Nephron (organoid): ENCODE measurements around the gene CCSER1.

Experiments
- H3K27ac Mint-ChIP-seq, 3 experiments: 2 replicates each; pipeline ENCODE4 v1.8.0; 2020; ENCODE audit warnings: mixed read lengths in 3 of 3, mild to moderate bottlenecking in 2 of 3, moderate library complexity in 1 of 3
- H3K27me3 Mint-ChIP-seq: 2 replicates; pipeline ENCODE4 v1.8.0; 2021; ENCODE audit warnings: low read depth, mild to moderate bottlenecking, moderate library complexity, mixed read lengths
- H3K36me3 Mint-ChIP-seq: 2 replicates; pipeline ENCODE4 v1.8.0; 2020; ENCODE audit warnings: low read depth, mixed read lengths
- H3K4me1 Mint-ChIP-seq: 2 replicates; pipeline ENCODE4 v1.8.0; 2020; ENCODE audit warnings: mixed read lengths
- H3K4me3 Mint-ChIP-seq, 3 experiments: 2 replicates each; pipeline ENCODE4 v1.8.0; 2020; ENCODE audit warnings: mild to moderate bottlenecking in 3 of 3, mixed read lengths in 3 of 3, moderate library complexity in 2 of 3
- H3K9me3 Mint-ChIP-seq: 2 replicates; pipeline ENCODE4 v1.8.0; 2020; ENCODE audit warnings: mixed read lengths
- CTCF ChIP-seq, 3 experiments: fragments of 200-600 bp; sonication (generic); IDR thresholded peaks; one replicate each; pipeline ENCODE4 v1.5.0; 2021; ENCODE audit warnings: antibody characterized with exemption in 3 of 3; ENCODE audit not compliant: unreplicated experiment in 3 of 3

Gene CCSER1

GRCh38 chr4:90486346-90486745 is 359.2 kb downstream of the CCSER1 start:
- peaks cover 47% of the 10 kb centered on the region for H3K9me3 Mint-ChIP-seq
- peaks cover 41% of the 10 kb centered on the region for H3K36me3 Mint-ChIP-seq
- TF ChIP-seq CTCF (IDR thresholded peaks at IDR 0.05; ENCODE audit: unreplicated experiment in 3 of 3), result no peak
- H3K27me3 Mint-ChIP-seq, result no peaks in the 10 kb centered on the region
- no peak overlapping the region for H3K27ac Mint-ChIP-seq
- no peaks in the 10 kb centered on the region for H3K4me1 Mint-ChIP-seq
- H3K4me3 Mint-ChIP-seq, result no peak overlapping the region

- Mint-ChIP-seq H3K27ac (no peak overlapping the region), H3K4me3 (no peak overlapping the region), H3K27me3 (no peaks in the 10 kb centered on the region), H3K4me1 (no peaks in the 10 kb centered on the region), H3K9me3 (peaks cover 20% of the 10 kb centered on the region), H3K36me3 (peaks cover 10% of the 10 kb centered on the region)
- no peak for TF ChIP-seq CTCF (IDR thresholded peaks at IDR 0.05; ENCODE audit: unreplicated experiment in 3 of 3)
Observed at GRCh38 chr4:90495211-90495610, 368.0 kb downstream of the CCSER1 start.

GRCh38 chr4:90495936-90496335 is 368.7 kb downstream of the CCSER1 start:
- no peak overlapping the region for H3K4me3 Mint-ChIP-seq
- no peaks in the 10 kb centered on the region for H3K27me3 Mint-ChIP-seq
- H3K27ac Mint-ChIP-seq, result no peak overlapping the region
- H3K4me1 Mint-ChIP-seq, result no peaks in the 10 kb centered on the region
- no peak for TF ChIP-seq CTCF (IDR thresholded peaks at IDR 0.05; ENCODE audit: unreplicated experiment in 3 of 3)
- peaks cover 12% of the 10 kb centered on the region for H3K36me3 Mint-ChIP-seq
- H3K9me3 Mint-ChIP-seq, result peaks cover 19% of the 10 kb centered on the region

GRCh38 chr4:90498175-90498574 is 371.0 kb downstream of the CCSER1 start:
- no peak overlapping the region for H3K4me3 Mint-ChIP-seq
- H3K27me3 Mint-ChIP-seq, result no peaks in the 10 kb centered on the region
- no peak for TF ChIP-seq CTCF (IDR thresholded peaks at IDR 0.05; ENCODE audit: unreplicated experiment in 3 of 3)
- H3K27ac Mint-ChIP-seq, result no peak overlapping the region
- H3K9me3 Mint-ChIP-seq, result peaks cover 14% of the 10 kb centered on the region
- H3K4me1 Mint-ChIP-seq, result no peaks in the 10 kb centered on the region
- H3K36me3 Mint-ChIP-seq, result peaks cover 15% of the 10 kb centered on the region

GRCh38 chr4:90503677-90504076 is 376.5 kb downstream of the CCSER1 start:
- H3K4me3 Mint-ChIP-seq, result no peak overlapping the region
- no peaks in the 10 kb centered on the region for H3K4me1 Mint-ChIP-seq
- TF ChIP-seq CTCF (IDR thresholded peaks at IDR 0.05; ENCODE audit: unreplicated experiment in 3 of 3), result no peak
- H3K27ac Mint-ChIP-seq, result no peak overlapping the region
- H3K9me3 Mint-ChIP-seq, result peaks cover 33% of the 10 kb centered on the region
- H3K27me3 Mint-ChIP-seq, result no peaks in the 10 kb centered on the region
- H3K36me3 Mint-ChIP-seq, result peaks cover 28% of the 10 kb centered on the region

GRCh38 chr4:90515191-90515590 is 388.0 kb downstream of the CCSER1 start:
- Mint-ChIP-seq H3K4me3 (no peak overlapping the region), H3K27ac (no peak overlapping the region), H3K27me3 (no peaks in the 10 kb centered on the region), H3K36me3 (no peaks in the 10 kb centered on the region), H3K9me3 (no peaks in the 10 kb centered on the region), H3K4me1 (no peaks in the 10 kb centered on the region)
- TF ChIP-seq CTCF (IDR thresholded peaks at IDR 0.05; ENCODE audit: unreplicated experiment in 3 of 3), result no peak
